Endodermal cell (in vitro differentiated cells): ENCODE data around the gene CACNA1E. TPM values are rescaled to one million over a fixed set of nuclear protein-coding genes. Genes with fewer than 3 reads are reported as not detected.

Experiments used
- DNase-seq: peaks from one replicate; pipeline ENCODE4 v3.0.0-alpha.2; 2017
- H3K27ac ChIP-seq: 2 replicates; pipeline ENCODE4 v1.5.1; 2013; ENCODE audit warnings: mild to moderate bottlenecking, low read depth, low read length, moderate library complexity
- H3K27me3 ChIP-seq: 2 replicates; pipeline ENCODE4 v1.6.1; 2013; ENCODE audit warnings: mild to moderate bottlenecking, low read length, moderate library complexity; ENCODE audit not compliant: insufficient read depth, control insufficient read depth, poor library complexity, severe bottlenecking
- H3K36me3 ChIP-seq: 2 replicates; pipeline ENCODE4 v1.7.0; 2013; ENCODE audit warnings: mild to moderate bottlenecking, low read length, moderate library complexity; ENCODE audit not compliant: control insufficient read depth, insufficient read depth
- H3K4me1 ChIP-seq: one replicate; pipeline ENCODE4 v1.7.0; 2013; ENCODE audit warnings: low read length; ENCODE audit not compliant: control insufficient read depth, insufficient read depth
- H3K4me3 ChIP-seq: 2 replicates; pipeline ENCODE4 v1.5.1; 2013; ENCODE audit warnings: mild to moderate bottlenecking, low read length, moderate library complexity
- H3K9ac ChIP-seq: 2 replicates; pipeline ENCODE4 v1.6.1; 2013; ENCODE audit warnings: mild to moderate bottlenecking, low read length, moderate library complexity; ENCODE audit not compliant: poor library complexity, severe bottlenecking; ENCODE audit errors: extremely low read depth
- H3K9me3 ChIP-seq: 2 replicates; pipeline ENCODE4 v1.6.1; 2013; ENCODE audit warnings: mild to moderate bottlenecking, low read length, moderate library complexity; ENCODE audit not compliant: control insufficient read depth
- H3K27ac Mint-ChIP-seq: 2 replicates; pipeline ENCODE4 v1.8.0; 2020; ENCODE audit warnings: mixed read lengths
- H3K27me3 Mint-ChIP-seq: 2 replicates; pipeline ENCODE4 v1.8.0; 2021; ENCODE audit warnings: mild to moderate bottlenecking, mixed read lengths; ENCODE audit not compliant: insufficient read depth
- H3K36me3 Mint-ChIP-seq: 2 replicates; pipeline ENCODE4 v1.8.0; 2020; ENCODE audit warnings: low read depth, mixed read lengths
- H3K4me1 Mint-ChIP-seq: 2 replicates; pipeline ENCODE4 v1.8.0; 2020; ENCODE audit warnings: mixed read lengths
- H3K4me3 Mint-ChIP-seq: 2 replicates; pipeline ENCODE4 v1.8.0; 2020; ENCODE audit warnings: mild to moderate bottlenecking, moderate library complexity, mixed read lengths
- H3K9me3 Mint-ChIP-seq: 2 replicates; pipeline ENCODE4 v1.8.0; 2020; ENCODE audit warnings: mild to moderate bottlenecking, mixed read lengths
- WGBS, 2 experiments: methylation state at CpG; one replicate each; pipeline versions ENCODE4 v1.1.5 to v1.1.7; 2013; ENCODE audit warnings: missing lambda C conversion rate in 2 of 2, mixed read lengths in 1 of 2; ENCODE audit not compliant: insufficient coverage in 1 of 2, insufficient read length in 1 of 2; 5-methylcytosine and 5-hydroxymethylcytosine counted together
- total RNA-seq, 2 donors: library from RNA; stranded (reverse); fragmentation: NEBNext Ultra II Directional in 1 of 2; extraction: Animal tissue kit (Norgen Biotek cat#: 25700) in 1 of 2; gene quantifications; 2 replicates in 1 of 2; 3 replicates in 1 of 2; pipeline ENCODE4 v1.2.1, GENCODE V29; 2021
- TF ChIP-seq, protein P1 (sequence below): fragments of 200-600 bp; sonication (generic); conservative IDR thresholded peaks from 2 replicates; pipeline ENCODE4 v1.5.0; 2021; ENCODE audit warnings: antibody characterized with exemption, mild to moderate bottlenecking

Gene CACNA1E
- total RNA-seq, 2 donors from 2014 or later: 4.7 to 5.8 TPM

GRCh38 chr1:181742426-181742825 lies 259.1 kb downstream of the CACNA1E start:
- TF ChIP-seq, protein P1, sequence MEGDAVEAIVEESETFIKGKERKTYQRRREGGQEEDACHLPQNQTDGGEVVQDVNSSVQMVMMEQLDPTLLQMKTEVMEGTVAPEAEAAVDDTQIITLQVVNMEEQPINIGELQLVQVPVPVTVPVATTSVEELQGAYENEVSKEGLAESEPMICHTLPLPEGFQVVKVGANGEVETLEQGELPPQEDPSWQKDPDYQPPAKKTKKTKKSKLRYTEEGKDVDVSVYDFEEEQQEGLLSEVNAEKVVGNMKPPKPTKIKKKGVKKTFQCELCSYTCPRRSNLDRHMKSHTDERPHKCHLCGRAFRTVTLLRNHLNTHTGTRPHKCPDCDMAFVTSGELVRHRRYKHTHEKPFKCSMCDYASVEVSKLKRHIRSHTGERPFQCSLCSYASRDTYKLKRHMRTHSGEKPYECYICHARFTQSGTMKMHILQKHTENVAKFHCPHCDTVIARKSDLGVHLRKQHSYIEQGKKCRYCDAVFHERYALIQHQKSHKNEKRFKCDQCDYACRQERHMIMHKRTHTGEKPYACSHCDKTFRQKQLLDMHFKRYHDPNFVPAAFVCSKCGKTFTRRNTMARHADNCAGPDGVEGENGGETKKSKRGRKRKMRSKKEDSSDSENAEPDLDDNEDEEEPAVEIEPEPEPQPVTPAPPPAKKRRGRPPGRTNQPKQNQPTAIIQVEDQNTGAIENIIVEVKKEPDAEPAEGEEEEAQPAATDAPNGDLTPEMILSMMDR: no peak
- WGBS, 2 experiments: 90% methylated on average over 3 to 4 of the region's 4 CpGs
- no peaks in the 10 kb centered on the region for H3K4me1 ChIP-seq
- H3K9ac ChIP-seq: no peak overlapping the region
- Mint-ChIP-seq H3K27ac (no peak overlapping the region), H3K9me3 (no peaks in the 10 kb centered on the region), H3K27me3 (peaks cover 4% of the 10 kb centered on the region), H3K36me3 (no peaks in the 10 kb centered on the region), H3K4me1 (no peaks in the 10 kb centered on the region), H3K4me3 (no peak overlapping the region)
- H3K9me3 ChIP-seq: no peaks in the 10 kb centered on the region
- no peak for DNase-seq
- H3K27me3 ChIP-seq: peaks cover 12% of the 10 kb centered on the region
- H3K27ac ChIP-seq: no peak overlapping the region
- H3K36me3 ChIP-seq: peaks cover 9% of the 10 kb centered on the region
- H3K4me3 ChIP-seq: no peak overlapping the region

DNA sequence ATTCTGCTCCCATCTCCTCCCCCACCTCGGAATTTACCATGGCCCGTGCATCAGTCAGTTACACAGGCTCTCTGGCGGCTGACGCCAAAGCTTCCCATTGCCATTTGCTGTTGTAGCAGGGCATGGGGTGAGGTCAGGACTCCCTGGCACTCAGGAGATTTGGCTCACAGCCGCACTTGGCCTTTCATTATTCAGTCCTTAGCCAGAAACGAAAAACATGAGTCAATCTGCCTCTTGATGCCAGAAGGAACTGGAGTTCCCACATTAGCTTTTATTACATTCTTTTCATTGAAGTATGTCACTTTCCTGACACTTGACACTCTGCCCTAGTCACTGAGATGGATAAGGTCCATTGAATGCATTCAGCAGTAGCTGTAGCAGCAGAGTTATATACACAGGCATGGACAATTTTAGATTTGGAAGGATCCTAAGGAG lies 260.6 kb downstream of the CACNA1E start:
- 79 to 82% methylated on average over 6 of the region's 6 CpGs for WGBS, 2 experiments
- no peaks in the 10 kb centered on the region for H3K9me3 Mint-ChIP-seq
- no peak overlapping the region for H3K27ac Mint-ChIP-seq
- H3K27ac ChIP-seq: no peak overlapping the region
- TF ChIP-seq, protein P1: no peak
- no peak overlapping the region for H3K9ac ChIP-seq
- H3K36me3 Mint-ChIP-seq: no peaks in the 10 kb centered on the region
- peaks cover 12% of the 10 kb centered on the region for H3K27me3 ChIP-seq
- no peaks in the 10 kb centered on the region for H3K4me1 ChIP-seq
- no peak overlapping the region for H3K4me3 ChIP-seq
- H3K4me1 Mint-ChIP-seq: no peaks in the 10 kb centered on the region
- H3K9me3 ChIP-seq: no peaks in the 10 kb centered on the region
- no peak for DNase-seq
- H3K27me3 Mint-ChIP-seq: peaks cover 4% of the 10 kb centered on the region
- peaks cover 9% of the 10 kb centered on the region for H3K36me3 ChIP-seq
- no peak overlapping the region for H3K4me3 Mint-ChIP-seq

DNA sequence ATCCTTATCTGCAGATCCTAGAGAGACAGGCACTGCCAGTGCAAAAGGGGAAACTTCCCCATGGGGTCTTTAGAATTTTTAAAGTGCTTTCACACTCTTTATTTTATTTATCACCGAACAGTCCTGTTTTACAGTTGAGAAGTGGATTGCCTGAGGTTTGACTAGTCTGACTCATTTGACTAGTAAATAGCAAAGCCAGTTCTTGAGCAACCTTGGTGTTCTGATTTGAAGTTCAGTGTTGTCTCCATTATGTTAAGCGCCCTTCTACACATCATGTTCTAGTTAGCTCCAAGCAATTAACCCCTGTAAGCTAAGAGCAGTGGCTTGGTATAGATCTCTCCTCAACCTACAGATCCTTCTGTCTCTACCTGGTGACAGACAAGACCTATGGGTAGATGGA lies 262.9 kb downstream of the CACNA1E start:
- Histone ChIP-seq H3K27ac (no peak overlapping the region), H3K4me1 (no peaks in the 10 kb centered on the region), H3K27me3 (peaks cover 12% of the 10 kb centered on the region), H3K9me3 (no peaks in the 10 kb centered on the region), H3K4me3 (no peak overlapping the region), H3K9ac (no peak overlapping the region), H3K36me3 (peaks cover 4% of the 10 kb centered on the region)
- Mint-ChIP-seq H3K27ac (no peak overlapping the region), H3K4me3 (no peak overlapping the region), H3K27me3 (peaks cover 2% of the 10 kb centered on the region), H3K36me3 (no peaks in the 10 kb centered on the region), H3K4me1 (no peaks in the 10 kb centered on the region), H3K9me3 (no peaks in the 10 kb centered on the region)
- DNase-seq: no peak
- 97 to 100% methylated on average over 1 to 2 of the region's 2 CpGs for WGBS, 2 experiments
- TF ChIP-seq, protein P1: no peak
